Measurements from ENCODE around the gene CFAP97. TPM values are rescaled to one million over a fixed set of nuclear protein-coding genes. Genes with fewer than 3 reads are reported as not detected.
A peak's percentile ranks its signal among the peaks of the same experiment; 100 is the strongest.

Gene CFAP97
- polyA plus RNA-seq, 1 donor (not counting 4 experiments of a cell fraction or from before 2014, with no cell fraction given), result 24.9 TPM

GRCh38 chr4:185128272-185129119 lies 75.3 kb downstream of the CFAP97 start:
- peak overlapping the region; percentile 62 for H2AFZ ChIP-seq (ENCODE audit: control insufficient read depth, low read length)
- H4K20me1 ChIP-seq (ENCODE audit: control insufficient read depth, extremely low read depth, insufficient read depth, low read length), result peaks cover 3% of the 10 kb centered on the region
- no peaks in the 10 kb centered on the region for H3K79me2 ChIP-seq (ENCODE audit: control insufficient read depth, insufficient read depth, low read length)
- no peak for DNase-seq (ENCODE audit: low read depth, low spot score)
- TF ChIP-seq EZH2 (IDR thresholded peaks at IDR 0.05; ENCODE audit: low read length) (no peak), CTCF (optimal IDR thresholded peaks at IDR 0.05 in 1 of 3, IDR thresholded peaks at IDR 0.05 in 1 of 3, conservative IDR thresholded peaks at IDR 0.05 in 1 of 3; ENCODE audit: extremely low read depth in 1 of 3, insufficient read depth in 2 of 3, low read length in 3 of 3) (no peak)
- peaks cover 8% of the 10 kb centered on the region for H3K4me1 ChIP-seq (ENCODE audit: control insufficient read depth, extremely low read depth, insufficient read depth, low read length)
- peak overlapping the region; percentile 34 to 67 (median 62) for H3K4me3 ChIP-seq (ENCODE audit: control insufficient read depth in 2 of 3, extremely low read depth in 1 of 3, insufficient read depth in 2 of 3, low read depth in 1 of 3, low read length in 3 of 3)
- H3K4me2 ChIP-seq (ENCODE audit: control insufficient read depth, extremely low read depth, insufficient read depth, low read depth, low read length), result peak overlapping the region; percentile 89
- no peak overlapping the region for H3K9ac ChIP-seq (ENCODE audit: control insufficient read depth, extremely low read depth, insufficient read depth, low read length)
- H3K9me1 ChIP-seq (ENCODE audit: control insufficient read depth, extremely low read depth, insufficient read depth, low read length), result no peaks in the 10 kb centered on the region
- no peak for FAIRE-seq
- H3K27me3 ChIP-seq (ENCODE audit: control insufficient read depth, extremely low read depth, insufficient read depth, low read length), result peaks cover 9% of the 10 kb centered on the region
- H3K36me3 ChIP-seq (ENCODE audit: control insufficient read depth in 2 of 2, extremely low read depth in 1 of 2, insufficient read depth in 2 of 2, low read length in 2 of 2), result no peaks in the 10 kb centered on the region
- dilution Hi-C loops (cut with MboI; ENCODE audit: extremely low pct_ligation_motif_present, low sequenced_read_pairs), result no loop called here
- no peak overlapping the region for H3K27ac ChIP-seq (ENCODE audit: control insufficient read depth, insufficient read depth, low read length)
- no peaks in the 10 kb centered on the region for H3K9me3 ChIP-seq (ENCODE audit: control insufficient read depth, low read depth, low read length)

- H3K9me1 ChIP-seq (ENCODE audit: control insufficient read depth, extremely low read depth, insufficient read depth, low read length), result no peaks in the 10 kb centered on the region
- peak overlapping the region; percentile 34 to 63 (median 62) for H3K4me3 ChIP-seq (ENCODE audit: control insufficient read depth in 2 of 3, extremely low read depth in 1 of 3, insufficient read depth in 2 of 3, low read depth in 1 of 3, low read length in 3 of 3)
- FAIRE-seq, result peak; percentile 73
- H3K79me2 ChIP-seq (ENCODE audit: control insufficient read depth, insufficient read depth, low read length), result no peaks in the 10 kb centered on the region
- dilution Hi-C loops (cut with MboI; ENCODE audit: extremely low pct_ligation_motif_present, low sequenced_read_pairs), result no loop called here
- H3K4me1 ChIP-seq (ENCODE audit: control insufficient read depth, extremely low read depth, insufficient read depth, low read length), result peaks cover 8% of the 10 kb centered on the region
- TF ChIP-seq EZH2 (IDR thresholded peaks at IDR 0.05; ENCODE audit: low read length) (peak; percentile 44), CTCF (optimal IDR thresholded peaks at IDR 0.05 in 1 of 3, IDR thresholded peaks at IDR 0.05 in 1 of 3, conservative IDR thresholded peaks at IDR 0.05 in 1 of 3; ENCODE audit: extremely low read depth in 1 of 3, insufficient read depth in 2 of 3, low read length in 3 of 3) (no peak)
- H3K27me3 ChIP-seq (ENCODE audit: control insufficient read depth, extremely low read depth, insufficient read depth, low read length), result peaks cover 9% of the 10 kb centered on the region
- H3K9ac ChIP-seq (ENCODE audit: control insufficient read depth, extremely low read depth, insufficient read depth, low read length), result no peak overlapping the region
- no peak overlapping the region for H3K27ac ChIP-seq (ENCODE audit: control insufficient read depth, insufficient read depth, low read length)
- H3K4me2 ChIP-seq (ENCODE audit: control insufficient read depth, extremely low read depth, insufficient read depth, low read depth, low read length), result peak overlapping the region; percentile 89
- H2AFZ ChIP-seq (ENCODE audit: control insufficient read depth, low read length), result peak overlapping the region; percentile 77
- no peak for DNase-seq (ENCODE audit: low read depth, low spot score)
- H3K36me3 ChIP-seq (ENCODE audit: control insufficient read depth in 2 of 2, extremely low read depth in 1 of 2, insufficient read depth in 2 of 2, low read length in 2 of 2), result no peaks in the 10 kb centered on the region
- H4K20me1 ChIP-seq (ENCODE audit: control insufficient read depth, extremely low read depth, insufficient read depth, low read length), result peaks cover 3% of the 10 kb centered on the region
- H3K9me3 ChIP-seq (ENCODE audit: control insufficient read depth, low read depth, low read length), result no peaks in the 10 kb centered on the region
Observed at GRCh38 chr4:185127021-185127925, 76.5 kb downstream of the CFAP97 start.

All from keratinocyte (primary cell).